Stomach (tissue), 4 donors: ENCODE measurements around the gene WWC1.

ENCODE experiments used
- EP300 ChIP-seq: sonication (generic); formaldehyde crosslinking; IDR thresholded peaks from one replicate; pipeline ENCODE4 v1.6.1; 2017; ENCODE audit warnings: antibody characterized with exemption
- POLR2A ChIP-seq, 4 donors: fragments of 450-650 bp; IDR thresholded peaks; one replicate each; pipeline ENCODE4 v1.6.1; 2016; ENCODE audit warnings: antibody characterized with exemption in 4 of 4, control low read depth in 2 of 4, mild to moderate bottlenecking in 1 of 4, moderate library complexity in 1 of 4
- POLR2AphosphoS5 ChIP-seq, 3 donors: sonication (generic); formaldehyde crosslinking; IDR thresholded peaks; one replicate each; pipeline ENCODE4 v1.6.1; 2016; ENCODE audit warnings: antibody characterized with exemption in 3 of 3
- TF ChIP-seq, protein P1 (sequence below), 7 experiments: fragments of 450-650 bp in 4 of 7; fragments of 200-600 bp in 3 of 7; sonication (generic) in 3 of 7; IDR thresholded peaks; one replicate each; pipeline ENCODE4 v1.5.1; 2016 to 2019; ENCODE audit warnings: antibody characterized with exemption in 7 of 7, control low read depth in 2 of 7, mild to moderate bottlenecking in 1 of 7

DNA sequence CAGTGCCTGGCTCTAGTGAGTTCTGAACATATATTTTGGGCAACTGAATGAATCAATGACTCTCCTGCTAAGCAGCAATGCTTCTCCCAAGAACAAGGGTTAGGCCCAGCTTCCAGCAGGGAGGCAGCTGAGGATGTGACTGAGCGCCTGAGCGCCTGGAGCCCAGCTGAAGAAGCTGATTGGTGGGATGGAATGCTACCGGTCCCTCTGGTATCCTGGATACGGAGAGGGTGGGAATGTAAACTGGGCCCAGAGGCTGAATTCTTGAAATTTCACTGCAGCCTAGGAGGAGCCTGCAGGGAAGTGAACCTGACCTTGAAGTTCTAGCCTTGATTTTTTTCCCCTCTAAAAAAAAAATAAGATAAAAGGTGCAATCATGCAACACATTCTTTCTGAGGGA, 43.2 kb downstream of the WWC1 start:
- TF ChIP-seq, protein P1, sequence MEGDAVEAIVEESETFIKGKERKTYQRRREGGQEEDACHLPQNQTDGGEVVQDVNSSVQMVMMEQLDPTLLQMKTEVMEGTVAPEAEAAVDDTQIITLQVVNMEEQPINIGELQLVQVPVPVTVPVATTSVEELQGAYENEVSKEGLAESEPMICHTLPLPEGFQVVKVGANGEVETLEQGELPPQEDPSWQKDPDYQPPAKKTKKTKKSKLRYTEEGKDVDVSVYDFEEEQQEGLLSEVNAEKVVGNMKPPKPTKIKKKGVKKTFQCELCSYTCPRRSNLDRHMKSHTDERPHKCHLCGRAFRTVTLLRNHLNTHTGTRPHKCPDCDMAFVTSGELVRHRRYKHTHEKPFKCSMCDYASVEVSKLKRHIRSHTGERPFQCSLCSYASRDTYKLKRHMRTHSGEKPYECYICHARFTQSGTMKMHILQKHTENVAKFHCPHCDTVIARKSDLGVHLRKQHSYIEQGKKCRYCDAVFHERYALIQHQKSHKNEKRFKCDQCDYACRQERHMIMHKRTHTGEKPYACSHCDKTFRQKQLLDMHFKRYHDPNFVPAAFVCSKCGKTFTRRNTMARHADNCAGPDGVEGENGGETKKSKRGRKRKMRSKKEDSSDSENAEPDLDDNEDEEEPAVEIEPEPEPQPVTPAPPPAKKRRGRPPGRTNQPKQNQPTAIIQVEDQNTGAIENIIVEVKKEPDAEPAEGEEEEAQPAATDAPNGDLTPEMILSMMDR (IDR thresholded peaks at IDR 0.05): no peak
- TF ChIP-seq POLR2AphosphoS5 (IDR thresholded peaks at IDR 0.05) (no peak), POLR2A (IDR thresholded peaks at IDR 0.05) (no peak), EP300 (no peak)
